Spleen (tissue), 11 donors: ENCODE results near the gene FMN2. TPM values are rescaled to one million over a fixed set of nuclear protein-coding genes. Genes with fewer than 3 reads are reported as not detected.
"Not testable (repeated sequence)": the region's sequence is repeated elsewhere in the genome, so short reads cannot be mapped to it uniquely, and the experiment has no call there.

Source experiments
- DNase-seq: peaks from one replicate; pipeline ENCODE4 v3.0.0-alpha.2; 2020
- H3K27ac ChIP-seq, 8 donors: fragments of 200-600 bp; sonication (generic) in 7 of 8; 1 replicate in 4 of 8; 2 replicates in 4 of 8; pipeline versions ENCODE4 v1.5.0 to v1.8.0; 2016 to 2021; ENCODE audit warnings: inconsistent platforms in 4 of 8, mild to moderate bottlenecking in 4 of 8, moderate library complexity in 1 of 8
- H3K27me3 ChIP-seq, 7 donors: fragments of 200-600 bp; sonication (generic) in 6 of 7; replicated peaks in 1 of 7; 1 replicate in 4 of 7; 2 replicates in 3 of 7; pipeline versions ENCODE4 v1.5.0 to v1.8.0; 2016 to 2021; ENCODE audit warnings: inconsistent platforms in 3 of 7, mild to moderate bottlenecking in 1 of 7
- H3K36me3 ChIP-seq, 6 donors: fragments of 200-600 bp; sonication (generic) in 5 of 6; 1 replicate in 4 of 6; 2 replicates in 2 of 6; pipeline versions ENCODE4 v1.5.0 to v1.8.0; 2016 to 2021; ENCODE audit warnings: inconsistent platforms in 2 of 6
- H3K4me1 ChIP-seq, 6 donors: fragments of 200-600 bp; sonication (generic) in 5 of 6; 1 replicate in 3 of 6; 2 replicates in 3 of 6; pipeline versions ENCODE4 v1.5.0 to v1.8.0; 2016 to 2021; ENCODE audit warnings: inconsistent platforms in 3 of 6
- H3K4me3 ChIP-seq, 8 donors: fragments of 200-600 bp; sonication (generic) in 7 of 8; 1 replicate in 4 of 8; 2 replicates in 4 of 8; pipeline versions ENCODE4 v1.5.0 to v1.8.0; 2016 to 2021; ENCODE audit warnings: inconsistent platforms in 4 of 8, mild to moderate bottlenecking in 4 of 8, moderate library complexity in 2 of 8
- H3K9me3 ChIP-seq, 8 donors: fragments of 200-600 bp; sonication (generic) in 7 of 8; 1 replicate in 4 of 8; 2 replicates in 4 of 8; pipeline versions ENCODE4 v1.5.0 to v1.8.0; 2016 to 2021; ENCODE audit warnings: inconsistent platforms in 4 of 8
- CTCF ChIP-seq, 11 experiments: fragments of 200-600 bp in 7 of 11; fragments of 450-650 bp in 4 of 11; sonication (generic) in 4 of 11; IDR thresholded peaks in 8 of 11; conservative IDR thresholded peaks in 3 of 11; 1 replicate in 7 of 11; 2 replicates in 4 of 11; pipeline versions ENCODE4 v1.4.0 to v1.8.0; 2016 to 2021; ENCODE audit warnings: antibody characterized with exemption in 11 of 11, inconsistent platforms in 4 of 11, mild to moderate bottlenecking in 1 of 11
- POLR2A ChIP-seq, 3 donors: fragments of 450-650 bp; IDR thresholded peaks; one replicate each; pipeline ENCODE4 v1.5.1; 2017; ENCODE audit warnings: antibody characterized with exemption in 3 of 3, mild to moderate bottlenecking in 1 of 3
- POLR2AphosphoS5 ChIP-seq, 3 donors: sonication (generic); formaldehyde crosslinking; IDR thresholded peaks; one replicate each; pipeline ENCODE4 v1.5.1; 2017; ENCODE audit warnings: antibody characterized with exemption in 3 of 3
- WGBS, 5 donors: extraction: QIAGEN DNeasy Blood & Tissue Kit in 3 of 5; methylation state at CpG; one replicate each; pipeline versions ENCODE4 v1.1.5 to v1.1.7; 2013 to 2018; 5-methylcytosine and 5-hydroxymethylcytosine counted together
- intact Hi-C: fragments of 100-400 bp; cut with DNase I; formaldehyde crosslinking; loops from one replicate; pipeline ENCODE4 v1.15.0; 2023; ENCODE audit warnings: low total_unique reads
- polyA plus RNA-seq, 3 donors: library from polyadenylated mRNA; stranded (reverse); fragments of 200-250 nt; gene quantifications; one replicate each; pipeline ENCODE4 v1.2.1, GENCODE V29; 2013
- total RNA-seq, 7 donors: library from RNA; depleted of rRNA in 3 of 7; stranded (reverse); fragments of >200 nt in 3 of 7; fragmentation: NEBNext Ultra II Directional in 4 of 7; extraction: Animal tissue kit (Norgen Biotek cat#: 25700) in 4 of 7; gene quantifications; one replicate each; pipeline versions ENCODE4 v1.1.0 to v1.2.1, GENCODE V29; 2016 to 2021
- donor health status: healthy with polysubstance abuse.
- donor health status: DM: no; HTN: no; CAD: no; lungs with moderate emphysema.
- donor health status: DM: no; HTN: no; CAD: no.
- donor health status: Bipolar disorder and iron deficiency.
- donor health status: healthy.
- donor health status: DM: no; HTN: no; CAD: no.
- donor health status: DM: yes; HTN: yes; CAD: no.

FMN2 gene
- total and polyA plus RNA-seq, 10 donors, result 0.04 to 0.24 (median 0.12) TPM; not detected in 6

- TF ChIP-seq POLR2AphosphoS5 (IDR thresholded peaks at IDR 0.05) (no peak), POLR2A (IDR thresholded peaks at IDR 0.05) (no peak), CTCF (IDR thresholded peaks at IDR 0.05 in 8 of 11, conservative IDR thresholded peaks at IDR 0.05 in 3 of 11) (no peak)
- H3K36me3 ChIP-seq, result no peaks in the 10 kb centered on the region
- no peak overlapping the region for H3K4me3 ChIP-seq
- no peaks in the 10 kb centered on the region for H3K4me1 ChIP-seq
- intact Hi-C loops, result no loop called here
- no peaks in the 10 kb centered on the region for H3K27me3 ChIP-seq
- 70 to 80% (median 72%) methylated on average over 4 of the region's 4 CpGs for WGBS, 5 donors
- H3K9me3 ChIP-seq, result peaks cover 0 to 50% (median 29%) of the 10 kb centered on the region in 8 donors
- DNase-seq, result no peak
- no peak overlapping the region for H3K27ac ChIP-seq
Measured at GRCh38 chr1:240256836-240257503, 165.3 kb downstream of the FMN2 start.

DNA sequence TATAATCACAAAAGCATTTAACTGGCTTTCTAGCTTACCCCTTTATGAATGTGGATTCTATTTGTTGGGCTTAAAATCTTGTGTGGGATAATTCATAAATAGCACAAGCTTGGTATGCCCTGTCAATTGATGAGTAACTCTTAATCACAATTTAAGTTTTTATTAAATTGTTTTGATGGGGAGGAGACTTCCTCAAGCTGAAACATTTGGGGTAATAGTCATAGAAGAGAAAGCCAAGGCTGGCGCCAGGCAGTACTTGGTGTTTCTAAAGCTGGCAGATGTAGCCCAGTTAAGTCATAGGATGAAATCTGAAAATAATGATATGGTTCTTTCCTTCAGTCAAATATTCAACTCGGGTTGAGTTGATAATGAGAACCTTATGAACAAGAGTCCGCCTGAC, 167.2 kb downstream of the FMN2 start:
- intact Hi-C loops, result no loop called here
- 77 to 89% (median 79%) methylated on average over 3 of the region's 3 CpGs for WGBS, 5 donors
- TF ChIP-seq POLR2A (IDR thresholded peaks at IDR 0.05), result no peak
- TF ChIP-seq CTCF (IDR thresholded peaks at IDR 0.05 in 8 of 11, conservative IDR thresholded peaks at IDR 0.05 in 3 of 11), result no peak
- no peak for TF ChIP-seq POLR2AphosphoS5 (IDR thresholded peaks at IDR 0.05)
- DNase-seq, result no peak
- Histone ChIP-seq H3K27ac (no peak overlapping the region), H3K27me3 (no peaks in the 10 kb centered on the region), H3K4me3 (no peak overlapping the region), H3K4me1 (no peaks in the 10 kb centered on the region), H3K9me3 (peaks cover 0 to 32% (median 12%) of the 10 kb centered on the region in 8 donors), H3K36me3 (no peaks in the 10 kb centered on the region)

GRCh38 chr1:240264494-240264893, 172.8 kb downstream of the FMN2 start:
- intact Hi-C loops, H3K27ac ChIP-seq, H3K36me3 ChIP-seq, H3K4me1 ChIP-seq, H3K4me3 ChIP-seq, H3K27me3 ChIP-seq, DNase-seq: not testable (repeated sequence)
- peaks cover 0 to 28% (median 14%) of the 10 kb centered on the region in 8 donors for H3K9me3 ChIP-seq
- WGBS, 5 donors, result 67 to 76% (median 74%) methylated on average over 2 of the region's 2 CpGs

DNA sequence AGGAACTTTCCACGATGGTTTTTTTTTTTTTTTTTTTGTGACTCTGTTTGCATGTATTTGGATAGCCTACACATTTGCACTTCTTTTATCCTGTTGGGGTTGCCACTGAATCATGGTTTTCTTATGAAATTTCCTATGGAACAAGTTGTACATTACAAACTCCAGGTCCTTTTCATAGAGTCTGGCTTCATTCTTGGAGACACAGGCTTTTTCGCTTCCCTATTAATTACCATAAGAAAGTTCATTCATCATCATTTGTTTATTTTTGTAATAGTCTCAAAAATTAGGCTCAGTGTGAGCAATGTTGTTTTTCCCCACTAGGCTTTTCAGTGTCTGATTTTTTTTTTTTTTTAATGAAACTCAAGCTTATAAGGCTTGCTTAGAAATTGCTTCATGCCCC, 179.4 kb downstream of the FMN2 start:
- Histone ChIP-seq H3K27me3 (no peaks in the 10 kb centered on the region), H3K27ac (no peak overlapping the region), H3K4me3 (no peak overlapping the region), H3K36me3 (no peaks in the 10 kb centered on the region), H3K9me3 (peaks cover 0 to 42% (median 30%) of the 10 kb centered on the region in 8 donors), H3K4me1 (no peaks in the 10 kb centered on the region)
- intact Hi-C loops, result no loop called here
- DNase-seq, result no peak
- no peak for TF ChIP-seq CTCF (IDR thresholded peaks at IDR 0.05 in 8 of 11, conservative IDR thresholded peaks at IDR 0.05 in 3 of 11)
- TF ChIP-seq POLR2AphosphoS5 (IDR thresholded peaks at IDR 0.05), result no peak
- TF ChIP-seq POLR2A (IDR thresholded peaks at IDR 0.05), result no peak
- 61 to 81% (median 65%) methylated on average over 2 of the region's 2 CpGs for WGBS, 5 donors
